ENCODE measurements around the gene QRFP. TPM values are rescaled to one million over a fixed set of nuclear protein-coding genes. Genes with fewer than 3 reads are reported as not detected.

Gene QRFP
- total and polyA plus RNA-seq, 8 donors, result 0.16 to 0.70 (median 0.47) TPM; not detected in 1

- TF ChIP-seq CTCF (IDR thresholded peaks at IDR 0.05), result no peak
- Histone ChIP-seq H3K4me1 (no peaks in the 10 kb centered on the region), H3K36me3 (no peaks in the 10 kb centered on the region), H3K27me3 (peaks cover 0 to 77% of the 10 kb centered on the region in 2 donors), H3K4me3 (no peak overlapping the region), H3K9me3 (no peaks in the 10 kb centered on the region), H3K27ac (no peak overlapping the region)
- ATAC-seq, result no peak
- intact Hi-C loops (cut with DNase I), result no loop called here
- no peak for DNase-seq
Measured at GRCh38 chr9:130905902-130906734, 9.5 kb upstream of the QRFP start.

GRCh38 chr9:130905125-130905901 lies 8.7 kb upstream of the QRFP start:
- intact Hi-C loops (cut with DNase I), result no loop called here
- H3K27ac ChIP-seq, result no peak overlapping the region
- no peak for ATAC-seq
- H3K27me3 ChIP-seq, result peaks cover 0 to 82% of the 10 kb centered on the region in 2 donors
- no peaks in the 10 kb centered on the region for H3K9me3 ChIP-seq
- H3K4me1 ChIP-seq, result no peaks in the 10 kb centered on the region
- no peaks in the 10 kb centered on the region for H3K36me3 ChIP-seq
- no peak for TF ChIP-seq CTCF (IDR thresholded peaks at IDR 0.05)
- no peak overlapping the region for H3K4me3 ChIP-seq
- no peak for DNase-seq

- H3K9me3 ChIP-seq, result no peaks in the 10 kb centered on the region
- peaks cover 0 to 91% of the 10 kb centered on the region in 2 donors for H3K27me3 ChIP-seq
- no peak for ATAC-seq
- H3K4me3 ChIP-seq, result no peak overlapping the region
- no peaks in the 10 kb centered on the region for H3K36me3 ChIP-seq
- no peaks in the 10 kb centered on the region for H3K4me1 ChIP-seq
- no peak for TF ChIP-seq CTCF (IDR thresholded peaks at IDR 0.05)
- intact Hi-C loops (cut with DNase I), result no loop called here
- no peak for DNase-seq
- H3K27ac ChIP-seq, result no peak overlapping the region
Measured at GRCh38 chr9:130904070-130905044, 7.7 kb upstream of the QRFP start.

- peaks cover 0 to 92% of the 10 kb centered on the region in 2 donors for H3K27me3 ChIP-seq
- no peak for DNase-seq
- no peaks in the 10 kb centered on the region for H3K4me1 ChIP-seq
- no peak for ATAC-seq
- H3K4me3 ChIP-seq, result no peak overlapping the region
- H3K27ac ChIP-seq, result no peak overlapping the region
- H3K36me3 ChIP-seq, result no peaks in the 10 kb centered on the region
- no peak for TF ChIP-seq CTCF (IDR thresholded peaks at IDR 0.05)
- H3K9me3 ChIP-seq, result no peaks in the 10 kb centered on the region
- intact Hi-C loops (cut with DNase I), result no loop called here
Measured at GRCh38 chr9:130903194-130904069, 6.8 kb upstream of the QRFP start.
